Measurements from ENCODE around the gene S100A16.
"Not testable (repeated sequence)": the region's sequence is repeated elsewhere in the genome, so short reads cannot be mapped to it uniquely, and the experiment has no call there.

The S100A16 gene

DNA sequence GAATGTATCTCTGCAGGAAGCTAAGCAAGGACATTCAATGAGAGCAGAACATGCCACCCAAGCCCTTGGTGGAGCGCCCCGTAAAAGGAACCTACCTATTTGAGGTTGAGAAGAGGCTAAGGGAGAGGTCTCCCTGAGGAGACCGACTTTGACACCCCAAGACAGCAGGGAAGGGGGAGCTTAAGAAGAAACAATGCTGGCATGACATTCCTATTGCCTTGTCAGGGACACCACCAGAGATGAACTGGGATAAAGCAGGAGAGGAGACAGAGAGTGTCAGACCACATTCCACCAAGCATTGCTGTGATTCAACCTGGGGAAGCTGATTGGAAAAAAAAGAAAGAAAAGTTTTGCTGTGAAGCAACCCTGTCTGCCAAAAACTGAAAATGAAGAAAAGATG lies 34.0 kb downstream of the S100A16 start:
- TF ChIP-seq, protein P1, sequence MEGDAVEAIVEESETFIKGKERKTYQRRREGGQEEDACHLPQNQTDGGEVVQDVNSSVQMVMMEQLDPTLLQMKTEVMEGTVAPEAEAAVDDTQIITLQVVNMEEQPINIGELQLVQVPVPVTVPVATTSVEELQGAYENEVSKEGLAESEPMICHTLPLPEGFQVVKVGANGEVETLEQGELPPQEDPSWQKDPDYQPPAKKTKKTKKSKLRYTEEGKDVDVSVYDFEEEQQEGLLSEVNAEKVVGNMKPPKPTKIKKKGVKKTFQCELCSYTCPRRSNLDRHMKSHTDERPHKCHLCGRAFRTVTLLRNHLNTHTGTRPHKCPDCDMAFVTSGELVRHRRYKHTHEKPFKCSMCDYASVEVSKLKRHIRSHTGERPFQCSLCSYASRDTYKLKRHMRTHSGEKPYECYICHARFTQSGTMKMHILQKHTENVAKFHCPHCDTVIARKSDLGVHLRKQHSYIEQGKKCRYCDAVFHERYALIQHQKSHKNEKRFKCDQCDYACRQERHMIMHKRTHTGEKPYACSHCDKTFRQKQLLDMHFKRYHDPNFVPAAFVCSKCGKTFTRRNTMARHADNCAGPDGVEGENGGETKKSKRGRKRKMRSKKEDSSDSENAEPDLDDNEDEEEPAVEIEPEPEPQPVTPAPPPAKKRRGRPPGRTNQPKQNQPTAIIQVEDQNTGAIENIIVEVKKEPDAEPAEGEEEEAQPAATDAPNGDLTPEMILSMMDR (IDR thresholded peaks at IDR 0.05; ENCODE audit: insufficient read depth, low read depth, low read length, missing control alignments) = no peak
- DNase-seq (ENCODE audit: low read depth) = no peak
- H3K4me3 ChIP-seq (ENCODE audit: low read length) = no peak overlapping the region

DNA sequence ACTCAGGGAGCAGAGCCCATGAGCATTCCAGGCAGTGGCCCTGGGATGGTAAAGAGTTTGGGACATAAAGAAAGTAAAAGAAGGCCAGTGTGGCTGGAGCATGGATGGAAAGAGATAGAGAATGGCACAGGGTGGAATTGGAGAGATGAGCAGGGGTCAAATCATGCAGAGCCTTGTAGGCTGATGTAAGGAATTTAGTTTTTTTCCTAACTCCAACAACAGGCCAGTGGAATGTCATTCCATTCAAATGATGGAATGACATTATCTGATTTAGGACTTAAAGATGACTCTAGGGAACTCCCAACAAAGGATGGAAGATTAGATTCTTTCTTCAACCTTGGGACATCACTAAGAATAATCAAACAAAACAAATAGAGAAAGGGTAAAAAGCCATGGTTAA lies 34.4 kb downstream of the S100A16 start:
- no peak overlapping the region for H3K4me3 ChIP-seq (ENCODE audit: low read length)
- DNase-seq (ENCODE audit: low read depth) = no peak
- TF ChIP-seq, protein P1 (IDR thresholded peaks at IDR 0.05; ENCODE audit: insufficient read depth, low read depth, low read length, missing control alignments) = no peak

DNA sequence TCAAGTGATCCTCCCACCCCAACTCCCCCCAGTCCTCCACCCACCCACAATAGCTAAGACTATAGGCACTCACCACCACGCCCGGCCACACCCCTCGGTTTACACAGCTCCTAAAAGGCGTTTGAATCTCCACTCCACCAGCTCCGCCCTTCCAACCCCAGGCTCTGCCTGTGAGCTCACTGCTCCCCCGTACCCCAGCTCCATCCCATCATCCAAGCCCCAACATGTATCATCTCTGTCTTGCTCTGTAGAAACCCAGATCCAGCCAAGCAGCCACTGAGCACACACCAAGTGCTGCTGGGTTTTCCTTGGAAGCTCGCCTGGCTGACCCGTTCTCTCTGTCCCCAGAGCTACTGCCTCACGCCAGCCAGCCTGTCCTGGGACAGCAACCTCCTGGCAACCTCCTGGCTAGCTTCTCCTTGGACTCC lies 35.3 kb downstream of the S100A16 start:
- TF ChIP-seq, protein P1 (IDR thresholded peaks at IDR 0.05; ENCODE audit: insufficient read depth, low read depth, low read length, missing control alignments) = no peak
- DNase-seq (ENCODE audit: low read depth) = peak; percentile 66
- H3K4me3 ChIP-seq (ENCODE audit: low read length) = no peak overlapping the region

DNA sequence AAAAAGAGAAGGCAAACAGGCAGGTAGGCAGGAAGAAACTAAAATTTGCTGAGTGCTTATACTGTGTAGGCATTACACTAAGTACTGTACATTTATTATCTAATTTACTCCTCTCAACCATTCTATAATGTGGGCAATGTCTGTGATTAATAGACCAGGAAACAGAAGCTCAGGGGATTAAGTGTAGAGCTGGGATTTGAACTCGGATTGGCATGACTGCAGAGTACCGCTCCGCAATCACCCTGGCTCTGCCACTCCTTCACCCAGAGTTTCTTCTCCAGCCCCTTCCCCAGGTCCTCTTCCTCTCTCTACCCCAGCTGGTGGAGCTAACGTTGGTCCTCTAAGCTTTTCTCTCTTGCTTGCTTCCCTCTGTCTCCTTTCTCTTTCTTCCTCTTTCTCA lies 35.8 kb downstream of the S100A16 start:
- TF ChIP-seq, protein P1 (IDR thresholded peaks at IDR 0.05; ENCODE audit: insufficient read depth, low read depth, low read length, missing control alignments) = no peak

DNA sequence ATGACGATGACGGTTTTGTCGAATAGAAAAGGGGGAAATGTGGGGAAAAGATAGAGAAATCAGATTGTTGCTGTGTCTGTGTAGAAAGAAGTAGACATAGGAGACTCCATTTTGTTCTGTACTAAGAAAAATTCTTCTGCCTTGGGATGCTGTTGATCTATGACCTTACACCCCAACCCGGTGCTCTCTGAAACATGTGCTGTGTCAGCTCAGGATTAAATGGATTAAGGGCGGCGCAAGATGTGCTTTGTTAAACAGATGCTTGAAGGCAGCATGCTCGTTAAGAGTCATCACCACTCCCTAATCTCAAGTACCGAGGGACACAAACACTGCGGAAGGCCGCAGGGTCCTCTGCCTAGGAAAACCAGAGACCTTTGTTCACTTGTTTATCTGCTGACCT lies 37.4 kb downstream of the S100A16 start:
- not testable (repeated sequence) for DNase-seq (ENCODE audit: low read depth); H3K4me3 ChIP-seq (ENCODE audit: low read length)

More for the DNA sequence above, 35.8 kb downstream of the S100A16 start:
- H3K4me3 ChIP-seq (ENCODE audit: low read length) = no peak overlapping the region
- no peak for DNase-seq (ENCODE audit: low read depth)

DNA sequence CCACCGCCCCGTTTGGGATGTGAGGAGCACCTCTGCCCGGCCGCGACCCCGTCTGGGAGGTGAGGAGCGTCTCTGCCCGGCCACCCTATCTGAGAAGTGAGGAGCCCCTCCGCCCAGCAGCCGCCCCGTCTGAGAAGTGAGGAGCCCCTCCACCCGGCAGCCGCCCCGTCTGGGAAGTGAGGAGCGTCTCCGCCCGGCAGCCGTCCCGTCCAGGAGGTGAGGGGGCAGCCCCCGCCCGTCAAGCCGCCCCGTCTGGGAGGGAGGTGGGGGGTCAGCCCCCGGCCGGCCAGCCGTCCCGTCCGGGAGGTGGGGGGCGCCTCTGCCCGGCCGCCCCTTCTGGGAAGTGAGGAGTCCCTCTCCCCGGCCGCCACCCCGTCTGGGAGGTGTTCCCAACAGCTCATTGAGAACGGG lies 37.9 kb downstream of the S100A16 start:
- not testable (repeated sequence) for DNase-seq (ENCODE audit: low read depth); H3K4me3 ChIP-seq (ENCODE audit: low read length)

DNA sequence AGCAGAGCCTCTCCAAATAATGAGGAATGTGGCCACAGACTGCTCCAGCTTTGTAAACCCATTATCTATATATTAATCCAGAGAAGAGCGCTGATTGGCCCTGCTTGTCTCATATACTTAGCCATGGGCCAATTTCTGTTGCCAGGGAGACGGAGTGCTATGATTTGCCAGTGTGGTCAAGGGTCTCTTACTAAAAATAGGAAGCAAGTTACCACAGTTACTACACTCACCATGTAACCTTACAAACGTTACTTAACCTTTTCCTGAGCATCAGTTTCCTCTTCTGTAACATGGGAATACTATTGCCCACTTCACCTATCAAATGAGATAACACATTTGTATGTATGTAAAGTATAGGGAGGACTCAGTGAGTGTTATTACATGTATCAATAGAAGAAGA lies 39.6 kb downstream of the S100A16 start:
- TF ChIP-seq, protein P1 (IDR thresholded peaks at IDR 0.05; ENCODE audit: insufficient read depth, low read depth, low read length, missing control alignments) = no peak
- no peak for DNase-seq (ENCODE audit: low read depth)
- no peak overlapping the region for H3K4me3 ChIP-seq (ENCODE audit: low read length)

DNA sequence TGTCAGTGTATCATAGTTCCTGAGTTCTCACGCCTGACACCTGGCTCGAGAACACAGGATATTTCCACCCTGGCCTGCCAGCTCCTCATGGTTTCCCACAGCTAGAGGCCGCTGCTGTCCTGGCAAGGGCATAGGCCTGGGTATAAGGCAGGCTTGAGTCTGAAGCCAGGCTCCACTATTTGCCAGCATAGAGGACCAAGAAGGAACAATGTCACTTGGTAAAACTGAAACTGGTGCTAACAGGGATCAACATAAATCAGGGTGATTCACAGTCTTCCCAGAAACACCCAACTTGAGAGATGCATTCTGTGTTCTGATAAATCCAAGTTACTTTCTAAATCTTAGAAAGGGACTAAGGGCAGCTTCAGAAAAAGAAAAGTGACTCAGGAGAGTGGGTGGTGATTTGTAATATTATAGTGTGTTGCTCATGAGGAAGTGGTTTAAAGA lies 40.3 kb downstream of the S100A16 start:
- peak; percentile 85 for DNase-seq (ENCODE audit: low read depth)
- H3K4me3 ChIP-seq (ENCODE audit: low read length) = no peak overlapping the region
- TF ChIP-seq, protein P1 (IDR thresholded peaks at IDR 0.05; ENCODE audit: insufficient read depth, low read depth, low read length, missing control alignments) = peak; percentile 95
